ENCODE data around the gene MARCHF3.
"Not testable (repeated sequence)": the region's sequence is repeated elsewhere in the genome, so short reads cannot be mapped to it uniquely, and the experiment has no call there.

The MARCHF3 gene

GRCh38 chr5:126953640-126954039, 76.7 kb downstream of the MARCHF3 start:
- no peak for DNase-seq (ENCODE audit: low read depth)

- no peak for DNase-seq (ENCODE audit: low read depth)
Observed at GRCh38 chr5:126949475-126949874, 80.9 kb downstream of the MARCHF3 start.

GRCh38 chr5:126948453-126948852, 81.9 kb downstream of the MARCHF3 start:
- no peak for DNase-seq (ENCODE audit: low read depth)

GRCh38 chr5:126948011-126948355, 82.4 kb downstream of the MARCHF3 start:
- no peak for DNase-seq (ENCODE audit: low read depth)

- no peak for DNase-seq (ENCODE audit: low read depth)
Observed at GRCh38 chr5:126947146-126948010, 83.0 kb downstream of the MARCHF3 start.

- DNase-seq (ENCODE audit: low read depth) = not testable (repeated sequence)
Observed at GRCh38 chr5:126942908-126943307, 87.5 kb downstream of the MARCHF3 start.

GRCh38 chr5:126941403-126941802, 89.0 kb downstream of the MARCHF3 start:
- no peak for DNase-seq (ENCODE audit: low read depth)

- DNase-seq (ENCODE audit: low read depth) = no peak
Observed at GRCh38 chr5:126939887-126940286, 90.5 kb downstream of the MARCHF3 start.

- peak; percentile 46 for DNase-seq (ENCODE audit: low read depth)
Observed at GRCh38 chr5:126938466-126938865, 91.9 kb downstream of the MARCHF3 start.

- DNase-seq (ENCODE audit: low read depth) = no peak
Observed at GRCh38 chr5:126937771-126938170, 92.6 kb downstream of the MARCHF3 start.

GRCh38 chr5:126936775-126937418, 93.5 kb downstream of the MARCHF3 start:
- no peak for DNase-seq (ENCODE audit: low read depth)

GRCh38 chr5:126931963-126932660, 98.2 kb downstream of the MARCHF3 start:
- DNase-seq (ENCODE audit: low read depth) = no peak

GRCh38 chr5:126928041-126928440, 102.3 kb downstream of the MARCHF3 start:
- no peak for DNase-seq (ENCODE audit: low read depth)

GRCh38 chr5:126927429-126927828, 102.9 kb downstream of the MARCHF3 start:
- DNase-seq (ENCODE audit: low read depth) = no peak

- DNase-seq (ENCODE audit: low read depth) = no peak
Observed at GRCh38 chr5:126926187-126926586, 104.2 kb downstream of the MARCHF3 start.

- DNase-seq (ENCODE audit: low read depth) = no peak
Observed at GRCh38 chr5:126925482-126925881, 104.9 kb downstream of the MARCHF3 start.

- no peak for DNase-seq (ENCODE audit: low read depth)
Observed at GRCh38 chr5:126924331-126925033, 105.9 kb downstream of the MARCHF3 start.

GRCh38 chr5:126921241-126922091, 108.9 kb downstream of the MARCHF3 start:
- DNase-seq (ENCODE audit: low read depth) = no peak

- DNase-seq (ENCODE audit: low read depth) = no peak
Observed at GRCh38 chr5:126920291-126920690, 110.1 kb downstream of the MARCHF3 start.

GRCh38 chr5:126919566-126919965, 110.8 kb downstream of the MARCHF3 start:
- DNase-seq (ENCODE audit: low read depth) = no peak

GRCh38 chr5:126918615-126918957, 111.8 kb downstream of the MARCHF3 start:
- no peak for DNase-seq (ENCODE audit: low read depth)

Measured in GM04504 (cell line).